IgD-negative memory B cell (primary cell): ENCODE measurements around the gene RINL. TPM values are rescaled to one million over a fixed set of nuclear protein-coding genes. Genes with fewer than 3 reads are reported as not detected.
"Not testable (repeated sequence)": the region's sequence is repeated elsewhere in the genome, so short reads cannot be mapped to it uniquely, and the experiment has no call there.

Experiments used
- H3K27ac Mint-ChIP-seq, 3 donors: one replicate each; pipeline ENCODE4 v1.8.0; 2020 to 2022; ENCODE audit warnings: mild to moderate bottlenecking in 3 of 3, mixed read lengths in 3 of 3, moderate library complexity in 1 of 3
- H3K27me3 Mint-ChIP-seq: one replicate; pipeline ENCODE4 v1.8.0; 2021; ENCODE audit warnings: mixed read lengths
- H3K36me3 Mint-ChIP-seq: one replicate; pipeline ENCODE4 v1.8.0; 2020; ENCODE audit warnings: mild to moderate bottlenecking, mixed read lengths
- H3K4me1 Mint-ChIP-seq, 3 donors: one replicate each; pipeline ENCODE4 v1.8.0; 2020 to 2022; ENCODE audit warnings: mixed read lengths in 3 of 3, mild to moderate bottlenecking in 1 of 3
- H3K4me3 Mint-ChIP-seq, 4 donors: one replicate each; pipeline ENCODE4 v1.8.0; 2020 to 2022; ENCODE audit warnings: mild to moderate bottlenecking in 4 of 4, mixed read lengths in 4 of 4, moderate library complexity in 3 of 4
- H3K9me3 Mint-ChIP-seq, 3 donors: one replicate each; pipeline ENCODE4 v1.8.0; 2020 to 2021; ENCODE audit warnings: mixed read lengths in 3 of 3, mild to moderate bottlenecking in 1 of 3
- polyA plus RNA-seq: library from polyadenylated mRNA; unstranded; fragments of 300-500 nt; fragmentation: Illumina TruSeq; gene quantifications from one replicate; pipeline ENCODE4 v1.2.3, GENCODE V29; 2021

Gene RINL
- polyA plus RNA-seq, 1 donor from 2014 or later, result 61.3 TPM

- Mint-ChIP-seq H3K4me1 (peaks cover 7 to 18% (median 11%) of the 10 kb centered on the region in 3 donors), H3K27ac (peak overlapping the region in 1 of 3 donors; percentile 25), H3K27me3 (no peaks in the 10 kb centered on the region), H3K36me3 (peaks cover 12% of the 10 kb centered on the region), H3K9me3 (no peaks in the 10 kb centered on the region), H3K4me3 (peak overlapping the region in 2 of 4 donors; percentile 1 to 29)
Observed at GRCh38 chr19:38833092-38833425, 45.0 kb downstream of the RINL start.

GRCh38 chr19:38831142-38831605 is 46.9 kb downstream of the RINL start:
- Mint-ChIP-seq H3K27me3 (no peaks in the 10 kb centered on the region), H3K9me3 (no peaks in the 10 kb centered on the region), H3K4me3 (peak overlapping the region; percentile 88 to 98 (median 94)), H3K36me3 (peaks cover 11% of the 10 kb centered on the region), H3K27ac (peak overlapping the region; percentile 86 to 94 (median 92)), H3K4me1 (peaks cover 11 to 18% (median 11%) of the 10 kb centered on the region in 3 donors)

- peaks cover 13% of the 10 kb centered on the region for H3K36me3 Mint-ChIP-seq
- H3K27ac Mint-ChIP-seq, result peak overlapping the region; percentile 23 to 94 (median 86)
- H3K4me1 Mint-ChIP-seq, result peaks cover 11 to 18% (median 11%) of the 10 kb centered on the region in 3 donors
- peak overlapping the region; percentile 88 to 98 (median 94) for H3K4me3 Mint-ChIP-seq
- no peaks in the 10 kb centered on the region for H3K9me3 Mint-ChIP-seq
- no peaks in the 10 kb centered on the region for H3K27me3 Mint-ChIP-seq
Observed at GRCh38 chr19:38830039-38830733, 47.9 kb downstream of the RINL start.

- not testable (repeated sequence) for H3K9me3 Mint-ChIP-seq, H3K27me3 Mint-ChIP-seq, H3K27ac Mint-ChIP-seq
- H3K4me3 Mint-ChIP-seq, result peak overlapping the region in 1 of 4 donors; percentile 88
- H3K36me3 Mint-ChIP-seq, result peaks cover 13% of the 10 kb centered on the region
- H3K4me1 Mint-ChIP-seq, result peaks cover 11 to 18% (median 11%) of the 10 kb centered on the region in 3 donors
Observed at GRCh38 chr19:38829203-38829602, 48.9 kb downstream of the RINL start.

GRCh38 chr19:38826856-38827551 is 51.1 kb downstream of the RINL start:
- Mint-ChIP-seq H3K27me3 (no peaks in the 10 kb centered on the region), H3K4me1 (peaks cover 10 to 14% (median 11%) of the 10 kb centered on the region in 3 donors), H3K27ac (no peak overlapping the region), H3K9me3 (peaks cover 0 to 3% (median 0%) of the 10 kb centered on the region in 3 donors), H3K4me3 (peak overlapping the region in 2 of 4 donors; percentile 5 to 70), H3K36me3 (peaks cover 17% of the 10 kb centered on the region)

- not testable (repeated sequence) for H3K27ac Mint-ChIP-seq, H3K4me1 Mint-ChIP-seq, H3K9me3 Mint-ChIP-seq
Observed at GRCh38 chr19:38825936-38826335, 52.1 kb downstream of the RINL start.

GRCh38 chr19:38821230-38821825 is 56.7 kb downstream of the RINL start:
- not testable (repeated sequence) for H3K9me3 Mint-ChIP-seq, H3K27me3 Mint-ChIP-seq, H3K27ac Mint-ChIP-seq, H3K36me3 Mint-ChIP-seq, H3K4me1 Mint-ChIP-seq, H3K4me3 Mint-ChIP-seq

More at GRCh38 chr19:38825936-38826335, 52.1 kb downstream of the RINL start:
- not testable (repeated sequence) for H3K27me3 Mint-ChIP-seq, H3K4me3 Mint-ChIP-seq
- peaks cover 14% of the 10 kb centered on the region for H3K36me3 Mint-ChIP-seq

GRCh38 chr19:38819231-38819920 is 58.7 kb downstream of the RINL start:
- H3K27ac Mint-ChIP-seq, result no peak overlapping the region
- H3K4me3 Mint-ChIP-seq, result no peak overlapping the region
- H3K36me3 Mint-ChIP-seq, result peaks cover 8% of the 10 kb centered on the region
- peaks cover 0 to 3% (median 0%) of the 10 kb centered on the region in 3 donors for H3K9me3 Mint-ChIP-seq
- peaks cover 0 to 3% (median 0%) of the 10 kb centered on the region in 3 donors for H3K4me1 Mint-ChIP-seq
- H3K27me3 Mint-ChIP-seq, result no peaks in the 10 kb centered on the region

Other genes with a start within 250 kb of the RINL start
- gene ACTN4, start 230.6 kb downstream of the RINL start, polyA plus RNA-seq, result 21.8 TPM
- 31.6 TPM for gene CAPN12, start 133.8 kb downstream of the RINL start, polyA plus RNA-seq
- not detected for gene LGALS7, start 104.8 kb downstream of the RINL start, polyA plus RNA-seq
- not detected for gene LGALS7B, start 89.1 kb downstream of the RINL start, polyA plus RNA-seq
- gene LGALS4, start 65.3 kb downstream of the RINL start, polyA plus RNA-seq, result not detected
- gene ECH1, start 46.5 kb downstream of the RINL start, polyA plus RNA-seq, result 307 TPM
- 78.9 TPM for gene HNRNPL, start 28.3 kb downstream of the RINL start, polyA plus RNA-seq
- 45.5 TPM for gene SIRT2, start 21.3 kb upstream of the RINL start, polyA plus RNA-seq
- gene NFKBIB, start 21.7 kb upstream of the RINL start, polyA plus RNA-seq, result 18.2 TPM
- not detected for gene CCER2, start 33.9 kb upstream of the RINL start, polyA plus RNA-seq
- 21.7 TPM for gene SARS2, start 52.5 kb upstream of the RINL start, polyA plus RNA-seq
- 75.4 TPM for gene MRPS12, start 52.7 kb upstream of the RINL start, polyA plus RNA-seq
- not detected for gene FBXO17, start 97.5 kb upstream of the RINL start, polyA plus RNA-seq
- gene FBXO27, start 154.3 kb upstream of the RINL start, polyA plus RNA-seq, result 0.38 TPM
- not detected for gene ACP7, start 206.1 kb upstream of the RINL start, polyA plus RNA-seq
- gene PAK4, start 247.5 kb upstream of the RINL start, polyA plus RNA-seq, result 3.7 TPM